ENCODE measurements around the gene ASTL. TPM values are rescaled to one million over a fixed set of nuclear protein-coding genes. Genes with fewer than 3 reads are reported as not detected.

The ASTL gene
- total RNA-seq, 1 experiment from 2014 or later, result 0.34 TPM

GRCh38 chr2:96110621-96111256, 27.6 kb downstream of the ASTL start:
- ATAC-seq, result no peak
- Histone ChIP-seq H3K4me3 (replicated peaks in 1 of 2; ENCODE audit: low read depth in 1 of 2, low read length in 2 of 2) (no peak overlapping the region), H3K9me2 (ENCODE audit: insufficient read depth) (no peaks in the 10 kb centered on the region), H3K27ac (ENCODE audit: low read depth, low read length) (no peak overlapping the region), H3K9ac (ENCODE audit: low read length) (no peak overlapping the region), H3K36me3 (ENCODE audit: control insufficient read depth in 1 of 2, insufficient read depth in 2 of 2, low read length in 2 of 2) (no peaks in the 10 kb centered on the region), H2AFZ (ENCODE audit: low read depth, low read length, poor library complexity, severe bottlenecking) (no peak overlapping the region), H3K4me1 (ENCODE audit: control insufficient read depth in 1 of 2, insufficient read depth in 2 of 2, low read length in 2 of 2) (no peaks in the 10 kb centered on the region), H4K20me1 (ENCODE audit: insufficient read depth) (no peaks in the 10 kb centered on the region), H3K79me2 (ENCODE audit: insufficient read depth, low read length) (no peaks in the 10 kb centered on the region), H3K4me2 (ENCODE audit: low read length) (no peak overlapping the region), H3K9me3 (ENCODE audit: control insufficient read depth in 1 of 2, insufficient read depth in 1 of 2, low read depth in 1 of 2, low read length in 2 of 2) (peaks cover 3 to 4% of the 10 kb centered on the region in 2 experiments; a peak in 2 of 4 replicates), H3K27me3 (ENCODE audit: insufficient read depth, low read length) (no peaks in the 10 kb centered on the region)
- no TSS peak for BruUV-seq (replicated peaks)
- CTCF ChIA-PET, result no interaction called here
- DNase-seq (ENCODE audit: low read depth, low spot score), result no peak
- TF ChIP-seq EGR1 (IDR thresholded peaks at IDR 0.05; ENCODE audit: low read depth) (no peak), EZH2phosphoT487 (IDR thresholded peaks at IDR 0.05; ENCODE audit: borderline replicate concordance) (no peak), YY1 (IDR thresholded peaks at IDR 0.05; ENCODE audit: extremely low read depth, insufficient replicate concordance, low read depth, low read length) (no peak), SP1 (IDR thresholded peaks at IDR 0.05; ENCODE audit: low read depth) (no peak), ELF1 (IDR thresholded peaks at IDR 0.05; ENCODE audit: borderline replicate concordance, low read depth) (no peak), RAD21 (IDR thresholded peaks at IDR 0.05; ENCODE audit: low read depth) (no peak), SRF (IDR thresholded peaks at IDR 0.05; ENCODE audit: low read depth) (no peak), POLR2A (IDR thresholded peaks at IDR 0.05; ENCODE audit: borderline replicate concordance, extremely low read depth, insufficient read depth, insufficient read length) (no peak), REST (IDR thresholded peaks at IDR 0.05; ENCODE audit: low read depth) (no peak), MAX (IDR thresholded peaks at IDR 0.05) (no peak), EZH2 (IDR thresholded peaks at IDR 0.05) (no peak)
- RAD21 ChIA-PET (ENCODE audit: low non-redundant PET in 1 of 2, low total read pairs in 2 of 2, uncharacterized antibody in 2 of 2, unreplicated experiment in 2 of 2), result no interaction called here
- intact Hi-C loops (cut with micrococcal nuclease), result no loop called here
- POLR2A ChIA-PET, result interaction anchor here (0.6 kb wide), 1 partner anchor 410 kb away, joined by 3 read pairs; no protein-coding TSS in a partner anchor
